Measurements from ENCODE around the gene HES2.

HES2 gene

GRCh38 chr1:6427441-6428390 lies 8.0 kb upstream of the HES2 start:
- TF ChIP-seq CTCF (conservative IDR thresholded peaks at IDR 0.05; ENCODE audit: low read depth, low read length) = no peak
- no peak overlapping the region for H3K4me3 ChIP-seq (ENCODE audit: low read length)
- no peak for DNase-seq (ENCODE audit: low read depth)

- no peak for TF ChIP-seq CTCF (conservative IDR thresholded peaks at IDR 0.05; ENCODE audit: low read depth, low read length)
- DNase-seq (ENCODE audit: low read depth) = no peak
- no peak overlapping the region for H3K4me3 ChIP-seq (ENCODE audit: low read length)
Observed at GRCh38 chr1:6426972-6427350, 7.2 kb upstream of the HES2 start.

GRCh38 chr1:6426277-6426971 lies 6.7 kb upstream of the HES2 start:
- H3K4me3 ChIP-seq (ENCODE audit: low read length) = no peak overlapping the region
- DNase-seq (ENCODE audit: low read depth) = no peak
- no peak for TF ChIP-seq CTCF (conservative IDR thresholded peaks at IDR 0.05; ENCODE audit: low read depth, low read length)

GRCh38 chr1:6425658-6426057 lies 5.9 kb upstream of the HES2 start:
- no peak overlapping the region for H3K4me3 ChIP-seq (ENCODE audit: low read length)
- no peak for TF ChIP-seq CTCF (conservative IDR thresholded peaks at IDR 0.05; ENCODE audit: low read depth, low read length)
- no peak for DNase-seq (ENCODE audit: low read depth)

- TF ChIP-seq CTCF (conservative IDR thresholded peaks at IDR 0.05; ENCODE audit: low read depth, low read length) = no peak
- no peak within 1 kb of the TSS for H3K4me3 ChIP-seq (ENCODE audit: low read length)
- DNase-seq (ENCODE audit: low read depth) = no peak
Observed at GRCh38 chr1:6424619-6425593, 5.2 kb upstream of the HES2 start, which contains the start of gene ESPN. Gene ESPN (plus strand): TSS chr1:6424776. CDS start chr1:6424956, 180 bp downstream.

GRCh38 chr1:6424000-6424565 lies 4.4 kb upstream of the HES2 start:
- TF ChIP-seq CTCF (conservative IDR thresholded peaks at IDR 0.05; ENCODE audit: low read depth, low read length) = no peak
- no peak for DNase-seq (ENCODE audit: low read depth)
- H3K4me3 ChIP-seq (ENCODE audit: low read length) = no peak overlapping the region

Data from retinal pigment epithelial cell (primary cell).